Thoracic aorta (tissue), 2 donors: ENCODE data around the gene MACROH2A1. TPM values are rescaled to one million over a fixed set of nuclear protein-coding genes. Genes with fewer than 3 reads are reported as not detected.

ENCODE experiments used
- ATAC-seq: fragments of 150-250 bp; one replicate; pipeline ENCODE4 v1.8.0; 2017; ENCODE audit warnings: low read depth; ENCODE audit not compliant: insufficient number of reproducible peaks, low FRiP score
- DNase-seq: peaks from one replicate; pipeline ENCODE4 v3.0.0-alpha.2; 2020; ENCODE audit warnings: low spot score
- H3K27ac ChIP-seq, 2 donors: fragments of 200-600 bp; sonication (generic); 1 replicate in 1 of 2; 2 replicates in 1 of 2; pipeline ENCODE4 v1.5.1; 2016; ENCODE audit warnings: mild to moderate bottlenecking in 2 of 2, moderate library complexity in 2 of 2
- H3K27me3 ChIP-seq: fragments of 200-600 bp; sonication (generic); replicated peaks from 2 replicates; pipeline ENCODE4 v1.6.0; 2016; ENCODE audit warnings: mild to moderate bottlenecking; ENCODE audit not compliant: insufficient read depth
- H3K36me3 ChIP-seq: fragments of 200-600 bp; sonication (generic); one replicate; pipeline ENCODE4 v1.5.1; 2016
- H3K4me1 ChIP-seq, 2 donors: fragments of 200-600 bp; sonication (generic); 1 replicate in 1 of 2; 2 replicates in 1 of 2; pipeline versions ENCODE4 v1.5.1 to v1.6.0; 2016; ENCODE audit warnings: low read depth in 2 of 2, mild to moderate bottlenecking in 1 of 2; ENCODE audit not compliant: control insufficient read depth in 1 of 2
- H3K4me3 ChIP-seq: fragments of 200-600 bp; sonication (generic); 2 replicates; pipeline ENCODE4 v1.5.1; 2016; ENCODE audit warnings: mild to moderate bottlenecking
- H3K9me3 ChIP-seq: fragments of 200-600 bp; sonication (generic); 2 replicates; pipeline ENCODE4 v1.5.1; 2016
- CTCF ChIP-seq: fragments of 200-600 bp; sonication (generic); IDR thresholded peaks from one replicate; pipeline ENCODE4 v1.5.1; 2019; ENCODE audit warnings: antibody characterized with exemption
- total RNA-seq, 2 donors: library from RNA; depleted of rRNA; stranded (reverse); fragments of >200 nt; gene quantifications; one replicate each; pipeline versions ENCODE4 v1.1.0 to v1.2.3, GENCODE V29; 2016

Gene MACROH2A1
- total RNA-seq, 2 donors from 2014 or later: 153 to 192 TPM

DNA sequence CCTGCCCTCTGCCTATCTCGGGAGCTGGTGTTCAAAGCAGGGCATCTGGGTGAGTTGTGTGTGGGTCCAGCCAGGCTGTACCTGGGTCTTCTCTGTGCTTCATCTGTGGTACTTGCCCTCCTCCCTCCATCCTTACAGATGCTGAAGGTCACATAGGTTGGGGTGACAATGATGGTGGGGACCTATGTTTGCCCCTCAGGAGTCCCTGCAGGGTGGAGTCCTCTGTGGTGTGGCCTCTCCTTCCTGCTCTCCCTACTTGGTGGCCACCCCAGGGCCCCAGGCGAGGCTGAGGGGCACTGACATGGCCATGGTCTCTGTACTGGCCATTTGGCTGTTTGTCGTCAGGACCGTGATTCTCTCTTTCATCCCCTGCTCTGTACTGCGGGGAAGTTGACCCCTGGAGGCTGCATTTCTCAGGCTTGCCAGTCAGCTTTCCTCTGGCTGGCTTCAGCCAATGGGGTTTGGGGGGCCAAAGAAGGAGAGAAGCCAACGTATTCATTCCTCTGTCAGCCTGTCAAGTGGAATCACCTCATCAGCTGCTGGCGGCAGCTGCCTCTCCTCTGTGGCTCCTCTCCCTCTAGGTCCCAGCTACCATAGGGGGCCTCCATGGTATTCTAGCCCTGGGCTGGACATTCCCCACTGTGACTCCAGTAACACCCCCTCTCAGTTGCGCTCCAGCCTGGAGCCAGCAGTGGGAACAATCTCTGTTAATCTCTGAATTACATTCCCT lies 43.6 kb upstream of the MACROH2A1 start:
- Histone ChIP-seq H3K27me3 (no peaks in the 10 kb centered on the region), H3K4me3 (no peak overlapping the region), H3K4me1 (peaks cover 9 to 25% of the 10 kb centered on the region in 2 donors), H3K9me3 (no peaks in the 10 kb centered on the region), H3K36me3 (no peaks in the 10 kb centered on the region), H3K27ac (no peak overlapping the region)
- DNase-seq (no peak), ATAC-seq (no peak)
- no peak for TF ChIP-seq CTCF

- Histone ChIP-seq H3K9me3 (no peaks in the 10 kb centered on the region), H3K4me3 (no peak overlapping the region), H3K27me3 (no peaks in the 10 kb centered on the region), H3K36me3 (no peaks in the 10 kb centered on the region), H3K27ac (no peak overlapping the region), H3K4me1 (peaks cover 9 to 31% of the 10 kb centered on the region in 2 donors)
- ATAC-seq (no peak), DNase-seq (no peak)
- no peak for TF ChIP-seq CTCF
These were observed 42.9 kb upstream of the MACROH2A1 start for GRCh38 chr5:135441919-135442318.

DNA sequence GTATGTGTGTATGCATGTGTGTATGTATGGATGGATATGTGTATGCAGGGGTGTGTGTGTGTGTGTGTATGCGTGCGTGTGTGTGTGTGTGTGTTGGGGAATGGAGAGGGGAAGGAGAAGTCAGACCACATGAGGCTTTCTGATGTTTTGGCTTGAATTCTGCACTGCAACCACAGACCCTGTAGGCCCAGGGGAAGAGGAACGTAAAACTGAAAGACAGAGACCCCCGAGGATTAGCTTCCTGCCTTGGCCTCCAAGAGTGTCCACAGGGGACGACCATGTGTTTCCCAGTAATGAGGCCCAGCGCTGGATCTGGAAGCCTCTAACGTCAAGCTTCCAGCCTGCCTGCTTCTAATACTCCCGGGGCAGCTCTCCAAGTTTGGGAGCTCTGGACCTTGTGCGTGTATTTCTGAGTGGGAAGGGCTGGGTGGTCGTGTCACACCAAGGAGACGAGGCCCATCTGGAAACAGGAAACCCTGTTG lies 42.4 kb upstream of the MACROH2A1 start:
- H3K4me1 ChIP-seq: peaks cover 9 to 31% of the 10 kb centered on the region in 2 donors
- DNase-seq (no peak), ATAC-seq (no peak)
- no peaks in the 10 kb centered on the region for H3K36me3 ChIP-seq
- no peaks in the 10 kb centered on the region for H3K27me3 ChIP-seq
- H3K27ac ChIP-seq: no peak overlapping the region
- no peak for TF ChIP-seq CTCF
- no peaks in the 10 kb centered on the region for H3K9me3 ChIP-seq
- no peak overlapping the region for H3K4me3 ChIP-seq

- Histone ChIP-seq H3K9me3 (no peaks in the 10 kb centered on the region), H3K4me1 (peaks cover 9 to 31% of the 10 kb centered on the region in 2 donors), H3K27me3 (no peaks in the 10 kb centered on the region), H3K27ac (no peak overlapping the region), H3K4me3 (no peak overlapping the region), H3K36me3 (no peaks in the 10 kb centered on the region)
- ATAC-seq (no peak), DNase-seq (no peak)
- TF ChIP-seq CTCF: no peak
These were observed 41.9 kb upstream of the MACROH2A1 start for GRCh38 chr5:135440916-135441315.

DNA sequence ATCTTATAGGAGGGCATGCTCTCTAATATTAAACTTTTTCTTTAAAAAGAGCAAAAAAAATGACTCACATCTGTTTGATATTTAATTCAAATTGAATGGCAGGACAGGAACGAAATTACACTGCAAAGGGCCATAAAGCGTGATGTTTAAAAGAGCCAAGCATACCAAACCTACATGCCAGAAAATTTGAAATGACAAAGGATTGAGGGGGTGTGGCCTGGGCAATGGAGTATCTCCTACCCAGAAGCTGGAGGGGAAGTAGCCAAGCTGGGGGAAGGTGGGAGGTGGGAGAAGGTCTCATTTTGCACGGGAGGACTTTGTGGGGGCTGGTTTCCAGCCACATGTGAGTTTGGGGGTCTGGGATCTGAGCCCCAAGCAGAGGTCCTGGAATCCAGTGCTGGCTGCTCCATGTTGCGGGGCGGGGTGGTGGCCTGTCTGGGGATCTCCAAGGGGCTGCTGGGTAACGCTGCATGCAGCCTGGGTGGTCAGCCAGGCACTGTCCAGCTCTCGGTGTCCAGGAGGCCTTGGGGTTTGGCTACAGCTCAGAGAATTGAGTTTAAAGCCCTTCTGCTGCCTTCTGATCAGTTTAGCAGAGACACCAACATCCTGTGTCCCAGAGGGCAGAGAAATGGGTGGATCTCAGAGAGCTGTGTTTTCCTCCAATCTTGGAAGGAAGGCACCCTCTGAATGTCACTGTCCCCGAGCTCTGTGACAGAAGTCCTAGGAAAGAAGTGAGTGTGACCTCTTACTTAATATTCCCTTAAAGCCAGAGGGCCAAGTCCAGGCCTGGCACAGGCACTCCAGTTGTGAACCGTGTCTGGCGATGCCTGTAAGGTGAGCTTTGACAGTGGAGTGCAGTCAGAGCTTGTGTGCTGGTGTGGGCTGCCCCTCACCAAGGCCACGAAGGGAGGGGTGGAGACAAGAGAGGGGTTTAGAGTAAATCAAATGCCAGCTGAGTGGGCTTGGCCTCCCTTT lies 40.5 kb upstream of the MACROH2A1 start:
- no peak for TF ChIP-seq CTCF
- DNase-seq (no peak), ATAC-seq (no peak)
- no peaks in the 10 kb centered on the region for H3K36me3 ChIP-seq
- peaks cover 9 to 31% of the 10 kb centered on the region in 2 donors for H3K4me1 ChIP-seq
- no peaks in the 10 kb centered on the region for H3K27me3 ChIP-seq
- no peak overlapping the region for H3K4me3 ChIP-seq
- no peaks in the 10 kb centered on the region for H3K9me3 ChIP-seq
- H3K27ac ChIP-seq: no peak overlapping the region
